Esophagus squamous epithelium (tissue), 4 donors: ENCODE data around the gene TMEM119.

Experiments
- POLR2A ChIP-seq, 4 donors: fragments of 450-650 bp; IDR thresholded peaks; one replicate each; pipeline ENCODE4 v1.6.1; 2017; ENCODE audit warnings: antibody characterized with exemption in 4 of 4, mild to moderate bottlenecking in 4 of 4, moderate library complexity in 3 of 4
- TF ChIP-seq, protein P1 (sequence below), 6 experiments: fragments of 450-650 bp in 4 of 6; fragments of 200-600 bp in 2 of 6; sonication (generic) in 2 of 6; IDR thresholded peaks; one replicate each; pipeline ENCODE4 v1.5.1; 2016 to 2019; ENCODE audit warnings: antibody characterized with exemption in 6 of 6, mild to moderate bottlenecking in 4 of 6, moderate library complexity in 4 of 6

DNA sequence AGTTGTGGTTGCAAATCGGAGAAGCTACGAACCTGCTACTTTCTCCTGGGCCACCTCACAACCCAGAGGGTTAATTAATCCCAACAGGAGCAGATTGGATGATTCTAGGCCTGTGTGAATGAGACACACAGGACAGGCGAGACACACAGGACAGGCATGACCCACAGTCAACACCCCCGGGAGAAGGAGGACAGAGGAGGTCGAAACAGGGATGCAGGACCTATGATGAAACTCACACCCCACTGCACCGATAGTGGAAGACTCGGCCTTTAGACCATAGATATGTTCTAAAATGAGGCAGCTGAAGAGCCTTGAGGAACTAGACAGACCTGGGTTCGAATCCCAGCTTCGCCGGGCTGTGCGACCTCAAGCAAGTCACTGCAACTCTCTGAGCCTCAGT, 11.6 kb downstream of the TMEM119 start:
- TF ChIP-seq, protein P1, sequence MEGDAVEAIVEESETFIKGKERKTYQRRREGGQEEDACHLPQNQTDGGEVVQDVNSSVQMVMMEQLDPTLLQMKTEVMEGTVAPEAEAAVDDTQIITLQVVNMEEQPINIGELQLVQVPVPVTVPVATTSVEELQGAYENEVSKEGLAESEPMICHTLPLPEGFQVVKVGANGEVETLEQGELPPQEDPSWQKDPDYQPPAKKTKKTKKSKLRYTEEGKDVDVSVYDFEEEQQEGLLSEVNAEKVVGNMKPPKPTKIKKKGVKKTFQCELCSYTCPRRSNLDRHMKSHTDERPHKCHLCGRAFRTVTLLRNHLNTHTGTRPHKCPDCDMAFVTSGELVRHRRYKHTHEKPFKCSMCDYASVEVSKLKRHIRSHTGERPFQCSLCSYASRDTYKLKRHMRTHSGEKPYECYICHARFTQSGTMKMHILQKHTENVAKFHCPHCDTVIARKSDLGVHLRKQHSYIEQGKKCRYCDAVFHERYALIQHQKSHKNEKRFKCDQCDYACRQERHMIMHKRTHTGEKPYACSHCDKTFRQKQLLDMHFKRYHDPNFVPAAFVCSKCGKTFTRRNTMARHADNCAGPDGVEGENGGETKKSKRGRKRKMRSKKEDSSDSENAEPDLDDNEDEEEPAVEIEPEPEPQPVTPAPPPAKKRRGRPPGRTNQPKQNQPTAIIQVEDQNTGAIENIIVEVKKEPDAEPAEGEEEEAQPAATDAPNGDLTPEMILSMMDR (IDR thresholded peaks at IDR 0.05) = no peak
- TF ChIP-seq POLR2A (IDR thresholded peaks at IDR 0.05) = no peak
